Left lung (tissue), 10 donors: ENCODE data around the gene LSG1. TPM values are rescaled to one million over a fixed set of nuclear protein-coding genes. Genes with fewer than 3 reads are reported as not detected.
A peak's percentile ranks its signal among the peaks of the same experiment; 100 is the strongest.

Source experiments
- ATAC-seq: fragments of 200-7000 bp; cut with Tn5 transposase; one replicate; pipeline ENCODE4 v1.9.1; 2020; ENCODE audit warnings: moderate library complexity
- DNase-seq, 4 donors: peaks; one replicate each; pipeline ENCODE4 v3.0.0-alpha.2; 2013 to 2020
- H3K27ac ChIP-seq, 2 donors: fragments of 200-600 bp; sonication (generic) in 1 of 2; one replicate each; pipeline versions ENCODE4 v1.5.0 to v1.8.0; 2020 to 2021
- H3K27me3 ChIP-seq, 2 donors: fragments of 200-600 bp; sonication (generic) in 1 of 2; one replicate each; pipeline versions ENCODE4 v1.5.0 to v1.8.0; 2020 to 2021
- H3K36me3 ChIP-seq, 2 donors: fragments of 200-600 bp; sonication (generic) in 1 of 2; one replicate each; pipeline versions ENCODE4 v1.5.0 to v1.8.0; 2020 to 2021
- H3K4me1 ChIP-seq, 2 donors: fragments of 200-600 bp; one replicate each; pipeline ENCODE4 v1.8.0; 2021
- H3K4me3 ChIP-seq, 2 donors: fragments of 200-600 bp; sonication (generic) in 1 of 2; one replicate each; pipeline versions ENCODE4 v1.5.0 to v1.8.0; 2020 to 2021; ENCODE audit warnings: mild to moderate bottlenecking in 1 of 2
- H3K9me3 ChIP-seq, 2 donors: fragments of 200-600 bp; sonication (generic) in 1 of 2; one replicate each; pipeline versions ENCODE4 v1.5.0 to v1.8.0; 2020 to 2021
- intact Hi-C, 2 donors: fragments of 100-400 bp; cut with DNase I; formaldehyde crosslinking; loops; one replicate each; pipeline versions ENCODE4 v1.11.2 to v1.14.2; 2022
- polyA plus RNA-seq, 6 donors: library from polyadenylated mRNA; unstranded; fragments of 120-200 nt; gene quantifications; one replicate each; pipeline ENCODE4 v1.2.1, GENCODE V29; 2013; ENCODE audit not compliant: insufficient read length in 6 of 6
- total RNA-seq, 2 donors: library from RNA; stranded (reverse); fragmentation: NEBNext Ultra II Directional; extraction: Animal tissue kit (Norgen Biotek cat#: 25700); gene quantifications; one replicate each; pipeline ENCODE4 v1.2.1, GENCODE V29; 2021
- TF ChIP-seq, protein P1 (sequence below), 2 donors: fragments of 200-600 bp; sonication (generic) in 1 of 2; IDR thresholded peaks; one replicate each; pipeline versions ENCODE4 v1.5.0 to v1.8.0; 2021; ENCODE audit warnings: antibody characterized with exemption in 2 of 2
- donor health status: DM: no; HTN: yes; CAD: no.
- donor health status: DM: no; HTN: no; CAD: no.

LSG1 gene
- total and polyA plus RNA-seq, 8 donors, result 18.2 to 74.0 (median 46.9) TPM

DNA sequence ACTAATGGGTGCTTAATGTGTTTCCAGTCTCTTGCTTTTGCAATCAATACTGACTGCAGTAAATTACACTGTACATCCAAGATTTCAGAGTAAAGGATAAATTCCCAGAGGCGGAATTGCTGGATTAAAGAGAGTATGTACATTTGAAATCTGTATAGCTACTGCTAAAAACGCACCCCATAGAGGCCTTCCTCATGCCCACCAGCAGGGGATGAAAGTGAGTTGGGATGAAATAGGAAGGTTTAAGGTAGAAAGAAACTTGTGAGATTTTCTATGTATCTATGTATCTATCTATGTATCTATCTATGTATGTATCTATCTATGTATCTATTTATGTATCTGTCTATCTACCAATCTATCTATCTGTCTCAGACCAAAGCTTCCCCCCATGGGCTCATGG lies 67.2 kb downstream of the LSG1 start:
- no peaks in the 10 kb centered on the region for H3K27me3 ChIP-seq
- peaks cover 0 to 6% of the 10 kb centered on the region in 2 donors for H3K36me3 ChIP-seq
- ATAC-seq (no peak), DNase-seq (no peak)
- no peak overlapping the region for H3K4me3 ChIP-seq
- intact Hi-C loops, result no loop called here
- no peak overlapping the region for H3K27ac ChIP-seq
- TF ChIP-seq, protein P1, sequence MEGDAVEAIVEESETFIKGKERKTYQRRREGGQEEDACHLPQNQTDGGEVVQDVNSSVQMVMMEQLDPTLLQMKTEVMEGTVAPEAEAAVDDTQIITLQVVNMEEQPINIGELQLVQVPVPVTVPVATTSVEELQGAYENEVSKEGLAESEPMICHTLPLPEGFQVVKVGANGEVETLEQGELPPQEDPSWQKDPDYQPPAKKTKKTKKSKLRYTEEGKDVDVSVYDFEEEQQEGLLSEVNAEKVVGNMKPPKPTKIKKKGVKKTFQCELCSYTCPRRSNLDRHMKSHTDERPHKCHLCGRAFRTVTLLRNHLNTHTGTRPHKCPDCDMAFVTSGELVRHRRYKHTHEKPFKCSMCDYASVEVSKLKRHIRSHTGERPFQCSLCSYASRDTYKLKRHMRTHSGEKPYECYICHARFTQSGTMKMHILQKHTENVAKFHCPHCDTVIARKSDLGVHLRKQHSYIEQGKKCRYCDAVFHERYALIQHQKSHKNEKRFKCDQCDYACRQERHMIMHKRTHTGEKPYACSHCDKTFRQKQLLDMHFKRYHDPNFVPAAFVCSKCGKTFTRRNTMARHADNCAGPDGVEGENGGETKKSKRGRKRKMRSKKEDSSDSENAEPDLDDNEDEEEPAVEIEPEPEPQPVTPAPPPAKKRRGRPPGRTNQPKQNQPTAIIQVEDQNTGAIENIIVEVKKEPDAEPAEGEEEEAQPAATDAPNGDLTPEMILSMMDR (IDR thresholded peaks at IDR 0.05), result no peak
- no peaks in the 10 kb centered on the region for H3K9me3 ChIP-seq
- H3K4me1 ChIP-seq, result peaks cover 0 to 3% of the 10 kb centered on the region in 2 donors

DNA sequence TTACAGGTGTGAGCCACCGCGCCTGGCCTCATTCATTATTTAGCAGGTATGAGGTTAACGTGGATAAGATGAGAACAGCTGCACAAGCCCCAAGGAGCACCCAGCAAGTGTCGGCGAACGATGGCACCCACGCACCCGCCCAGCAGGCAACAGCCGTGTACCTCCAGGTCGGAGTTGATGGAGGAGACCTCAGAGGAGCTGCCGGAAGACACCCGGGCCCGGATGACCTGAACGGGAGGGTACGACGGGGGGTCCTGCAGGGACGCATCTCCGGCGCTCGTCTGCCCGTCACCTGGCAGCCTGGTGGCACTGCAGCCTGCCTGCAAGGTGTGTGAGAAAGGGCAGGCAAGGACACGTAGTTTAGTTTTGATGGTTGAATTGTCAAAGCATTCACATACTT lies 67.9 kb downstream of the LSG1 start:
- Histone ChIP-seq H3K27me3 (no peaks in the 10 kb centered on the region), H3K36me3 (peaks cover 0 to 2% of the 10 kb centered on the region in 2 donors), H3K4me3 (no peak overlapping the region), H3K27ac (no peak overlapping the region), H3K9me3 (no peaks in the 10 kb centered on the region), H3K4me1 (peaks cover 0 to 3% of the 10 kb centered on the region in 2 donors)
- intact Hi-C loops, result no loop called here
- DNase-seq (peak in 1 of 4 donors; percentile 71), ATAC-seq (no peak)
- TF ChIP-seq, protein P1 (IDR thresholded peaks at IDR 0.05), result no peak

DNA sequence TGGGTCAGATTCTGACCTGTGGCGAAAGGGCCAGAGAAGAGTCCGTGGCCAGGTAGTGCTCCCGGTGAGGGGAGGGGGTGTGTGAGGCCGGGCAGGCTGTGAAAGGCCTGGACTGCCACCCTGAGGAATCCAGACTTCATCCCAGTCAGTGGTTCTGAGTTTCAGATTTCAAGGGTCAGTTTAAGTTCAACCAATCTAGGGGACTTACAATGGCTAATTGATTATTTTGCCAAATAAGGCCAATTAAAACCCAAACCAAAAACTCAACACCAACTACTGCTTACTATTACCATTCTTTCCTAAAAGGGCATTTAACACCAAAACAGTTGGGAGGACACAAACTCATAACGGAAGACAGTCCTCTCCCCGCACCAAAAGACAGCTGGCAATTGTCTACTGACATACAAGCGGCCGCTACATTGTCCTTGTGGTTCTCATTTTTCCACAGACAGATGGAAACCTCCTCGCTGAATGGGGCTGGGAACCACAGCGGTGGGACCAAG lies 69.3 kb downstream of the LSG1 start:
- TF ChIP-seq, protein P1 (IDR thresholded peaks at IDR 0.05), result no peak
- Histone ChIP-seq H3K4me1 (no peaks in the 10 kb centered on the region), H3K27ac (no peak overlapping the region), H3K36me3 (no peaks in the 10 kb centered on the region), H3K27me3 (no peaks in the 10 kb centered on the region), H3K9me3 (no peaks in the 10 kb centered on the region), H3K4me3 (no peak overlapping the region)
- ATAC-seq (no peak), DNase-seq (peak in 3 of 4 donors; percentile 24 to 57 (median 31))
- intact Hi-C loops, result no loop called here

DNA sequence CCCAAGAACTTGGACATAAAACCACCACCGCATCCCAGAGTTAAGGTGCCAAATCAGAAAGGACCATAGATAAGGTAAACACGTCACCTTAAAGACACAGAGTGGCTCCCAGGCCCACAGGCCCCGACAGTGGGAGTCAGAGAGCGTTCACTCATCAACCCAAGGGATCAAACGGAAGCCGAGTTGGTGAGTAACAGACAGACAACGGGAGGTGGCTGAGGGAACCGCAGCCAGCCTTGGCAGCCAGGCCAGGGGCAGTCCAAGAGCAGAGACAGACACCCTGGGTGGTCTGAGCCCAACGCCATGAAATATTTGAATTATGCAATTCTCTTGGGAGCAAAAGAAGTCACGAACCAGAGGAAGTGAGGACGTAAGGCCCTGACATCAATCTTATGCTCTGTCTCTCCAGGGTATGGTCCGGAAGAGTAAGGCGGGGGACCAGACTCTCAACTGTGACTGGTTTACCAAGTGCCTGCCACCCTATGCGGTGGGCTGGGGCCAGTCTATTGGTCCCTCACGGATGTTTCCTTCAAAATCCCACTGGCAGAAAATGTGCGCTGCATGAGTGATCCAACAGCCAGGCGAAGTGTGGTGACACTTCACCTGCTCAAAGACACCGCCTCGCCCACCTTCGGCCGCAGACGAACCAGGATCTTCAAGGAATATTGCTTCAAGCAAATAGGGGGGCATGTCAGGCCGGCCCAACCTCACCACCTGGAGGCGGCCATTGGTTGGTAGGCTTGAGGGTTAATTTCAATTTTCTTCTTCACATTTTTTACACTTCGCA lies 73.0 kb downstream of the LSG1 start:
- peaks cover 0 to 7% of the 10 kb centered on the region in 2 donors for H3K4me1 ChIP-seq
- H3K36me3 ChIP-seq, result no peaks in the 10 kb centered on the region
- H3K4me3 ChIP-seq, result no peak overlapping the region
- H3K27me3 ChIP-seq, result no peaks in the 10 kb centered on the region
- no peaks in the 10 kb centered on the region for H3K9me3 ChIP-seq
- intact Hi-C loops, result no loop called here
- TF ChIP-seq, protein P1 (IDR thresholded peaks at IDR 0.05), result no peak
- H3K27ac ChIP-seq, result no peak overlapping the region
- ATAC-seq, result peak; percentile 10
- DNase-seq, result peak in 1 of 4 donors; percentile 76

DNA sequence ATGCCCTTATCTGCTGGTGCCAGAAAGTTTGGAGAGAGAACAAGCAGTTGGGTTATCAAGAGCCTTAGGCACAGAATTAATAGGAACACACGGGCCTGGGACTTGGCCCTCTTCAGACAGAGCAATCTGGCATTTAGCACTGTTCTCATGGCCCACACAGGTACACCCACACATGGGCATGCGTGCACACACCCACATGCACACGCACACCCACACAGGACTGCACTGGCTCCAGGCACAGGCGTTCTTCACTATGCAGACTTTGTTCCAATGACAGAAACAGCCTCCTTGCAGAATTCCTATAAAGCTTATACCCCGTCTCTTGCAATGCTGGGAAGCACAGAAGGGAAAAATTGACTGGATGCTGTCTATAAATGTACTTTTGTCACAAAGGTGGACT lies 75.1 kb downstream of the LSG1 start:
- intact Hi-C loops, result no loop called here
- Histone ChIP-seq H3K9me3 (no peaks in the 10 kb centered on the region), H3K4me1 (peaks cover 0 to 15% of the 10 kb centered on the region in 2 donors), H3K4me3 (no peak overlapping the region), H3K36me3 (no peaks in the 10 kb centered on the region), H3K27ac (no peak overlapping the region), H3K27me3 (no peaks in the 10 kb centered on the region)
- no peak for ATAC-seq
- peak in 1 of 4 donors; percentile 3 for DNase-seq
- TF ChIP-seq, protein P1 (IDR thresholded peaks at IDR 0.05), result no peak
